Measurements from ENCODE around the gene ALKBH3. TPM values are rescaled to one million over a fixed set of nuclear protein-coding genes. Genes with fewer than 3 reads are reported as not detected.

Gene ALKBH3
- total and polyA plus RNA-seq, 10 of the 15 experiments (the other 5 are each of a cell fraction or from before 2014, with no cell fraction given): 22.1 to 50.8 (median 38.5) TPM

DNA sequence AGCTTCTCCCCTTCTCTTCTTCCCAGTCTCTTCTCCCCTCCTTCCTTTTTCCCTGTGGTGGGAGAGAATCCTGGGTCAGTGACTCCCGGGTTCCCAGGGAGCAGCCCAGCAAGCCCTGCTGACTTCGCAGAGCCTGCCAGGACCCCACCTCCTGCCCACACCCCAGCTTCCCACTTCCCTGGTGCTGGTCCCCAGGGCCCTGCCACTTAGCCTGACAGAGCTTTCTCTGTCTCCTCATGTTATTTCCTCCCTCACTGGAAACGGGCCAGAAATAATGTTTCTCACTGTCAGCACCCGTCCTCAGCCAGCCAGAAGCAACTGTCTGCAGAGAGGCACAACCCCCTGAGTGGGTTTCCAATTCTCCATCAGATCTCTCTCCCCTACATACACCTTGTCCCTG lies 88.9 kb downstream of the ALKBH3 start:
- WGBS (ENCODE audit: insufficient coverage, insufficient replicate concordance, low lambda C conversion rate, missing lambda C conversion rate): 0% methylated on average over 3 of the region's 4 CpGs
- H3K4me2 ChIP-seq (ENCODE audit: control insufficient read depth, insufficient read depth): no peak overlapping the region
- H3K79me2 ChIP-seq (ENCODE audit: control insufficient read depth, insufficient read depth, low read length): no peaks in the 10 kb centered on the region
- H3K4me1 ChIP-seq (ENCODE audit: control insufficient read depth, insufficient read depth, low read length): no peaks in the 10 kb centered on the region
- no peaks in the 10 kb centered on the region for H4K20me1 ChIP-seq (ENCODE audit: control insufficient read depth, insufficient read depth)
- ChIA-PET CTCF (no interaction called here), SMC1A (ENCODE audit: uncharacterized antibody, unreplicated experiment) (no interaction called here), POLR2A (no interaction called here), RAD21 (ENCODE audit: unreplicated experiment) (no interaction called here)
- in situ Hi-C loops (cut with MboI): no loop called here
- no peaks in the 10 kb centered on the region for H3K36me3 ChIP-seq (ENCODE audit: control insufficient read depth in 2 of 2, insufficient read depth in 2 of 2, low read length in 1 of 2)
- no peaks in the 10 kb centered on the region; a peak in 1 of 4 replicates for H3K27me3 ChIP-seq (replicated peaks in 1 of 2; ENCODE audit: control insufficient read depth in 2 of 2, insufficient read depth in 2 of 2, low read length in 1 of 2)
- no TSS peak for BruUV-seq (replicated peaks)
- FAIRE-seq (no peak), DNase-seq (ENCODE audit: low read depth, low spot score) (no peak), ATAC-seq (no peak)
- no peak overlapping the region for H3K27ac ChIP-seq (ENCODE audit: control insufficient read depth, insufficient read depth)
- no peaks in the 10 kb centered on the region for H3K9me3 ChIP-seq (replicated peaks; ENCODE audit: control insufficient read depth, insufficient read depth, low read length)
- intact Hi-C loops (cut with micrococcal nuclease; ENCODE audit: unreplicated experiment): no loop called here
- no peak overlapping the region for H3K4me3 ChIP-seq
- no peak overlapping the region for H3K9ac ChIP-seq (ENCODE audit: control insufficient read depth, insufficient read depth, low read length)
- H2AFZ ChIP-seq (ENCODE audit: control insufficient read depth, low read depth, low read length): no peak overlapping the region
- no peak for TF ChIP-seq ZNF274 (IDR thresholded peaks at IDR 0.05; ENCODE audit: insufficient read depth, insufficient read length)
- no peak for TF ChIP-seq NR2F1 (conservative IDR thresholded peaks at IDR 0.05)
- TF ChIP-seq, protein P1, sequence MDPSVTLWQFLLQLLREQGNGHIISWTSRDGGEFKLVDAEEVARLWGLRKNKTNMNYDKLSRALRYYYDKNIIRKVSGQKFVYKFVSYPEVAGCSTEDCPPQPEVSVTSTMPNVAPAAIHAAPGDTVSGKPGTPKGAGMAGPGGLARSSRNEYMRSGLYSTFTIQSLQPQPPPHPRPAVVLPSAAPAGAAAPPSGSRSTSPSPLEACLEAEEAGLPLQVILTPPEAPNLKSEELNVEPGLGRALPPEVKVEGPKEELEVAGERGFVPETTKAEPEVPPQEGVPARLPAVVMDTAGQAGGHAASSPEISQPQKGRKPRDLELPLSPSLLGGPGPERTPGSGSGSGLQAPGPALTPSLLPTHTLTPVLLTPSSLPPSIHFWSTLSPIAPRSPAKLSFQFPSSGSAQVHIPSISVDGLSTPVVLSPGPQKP (IDR thresholded peaks at IDR 0.05; ENCODE audit: low read depth, low read length): no peak
- TF ChIP-seq SMAD5 (IDR thresholded peaks at IDR 0.05; ENCODE audit: low read depth): no peak
- TF ChIP-seq NR2C2 (IDR thresholded peaks at IDR 0.05; ENCODE audit: borderline replicate concordance, control insufficient read depth, insufficient read length, low read depth): no peak
- no peak for TF ChIP-seq RB1 (IDR thresholded peaks at IDR 0.05; ENCODE audit: borderline replicate concordance)
- TF ChIP-seq KLF5 (IDR thresholded peaks at IDR 0.05; ENCODE audit: partially characterized antibody): no peak
- TF ChIP-seq RCOR1 (conservative IDR thresholded peaks at IDR 0.05; ENCODE audit: low read depth, low read length): no peak
- TF ChIP-seq IKZF2 (IDR thresholded peaks at IDR 0.05): no peak
- TF ChIP-seq BACH1 (IDR thresholded peaks at IDR 0.05; ENCODE audit: borderline replicate concordance): no peak
- TF ChIP-seq, protein P2, sequence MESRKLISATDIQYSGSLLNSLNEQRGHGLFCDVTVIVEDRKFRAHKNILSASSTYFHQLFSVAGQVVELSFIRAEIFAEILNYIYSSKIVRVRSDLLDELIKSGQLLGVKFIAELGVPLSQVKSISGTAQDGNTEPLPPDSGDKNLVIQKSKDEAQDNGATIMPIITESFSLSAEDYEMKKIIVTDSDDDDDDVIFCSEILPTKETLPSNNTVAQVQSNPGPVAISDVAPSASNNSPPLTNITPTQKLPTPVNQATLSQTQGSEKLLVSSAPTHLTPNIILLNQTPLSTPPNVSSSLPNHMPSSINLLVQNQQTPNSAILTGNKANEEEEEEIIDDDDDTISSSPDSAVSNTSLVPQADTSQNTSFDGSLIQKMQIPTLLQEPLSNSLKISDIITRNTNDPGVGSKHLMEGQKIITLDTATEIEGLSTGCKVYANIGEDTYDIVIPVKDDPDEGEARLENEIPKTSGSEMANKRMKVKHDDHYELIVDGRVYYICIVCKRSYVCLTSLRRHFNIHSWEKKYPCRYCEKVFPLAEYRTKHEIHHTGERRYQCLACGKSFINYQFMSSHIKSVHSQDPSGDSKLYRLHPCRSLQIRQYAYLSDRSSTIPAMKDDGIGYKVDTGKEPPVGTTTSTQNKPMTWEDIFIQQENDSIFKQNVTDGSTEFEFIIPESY (IDR thresholded peaks at IDR 0.05): no peak
- TF ChIP-seq PAX8 (IDR thresholded peaks at IDR 0.05): no peak
- no peak for TF ChIP-seq SMAD1 (IDR thresholded peaks at IDR 0.05; ENCODE audit: low read depth, partially characterized antibody)
- TF ChIP-seq SREBF1 (IDR thresholded peaks at IDR 0.05; ENCODE audit: low read length): no peak
- TF ChIP-seq, protein P3, sequence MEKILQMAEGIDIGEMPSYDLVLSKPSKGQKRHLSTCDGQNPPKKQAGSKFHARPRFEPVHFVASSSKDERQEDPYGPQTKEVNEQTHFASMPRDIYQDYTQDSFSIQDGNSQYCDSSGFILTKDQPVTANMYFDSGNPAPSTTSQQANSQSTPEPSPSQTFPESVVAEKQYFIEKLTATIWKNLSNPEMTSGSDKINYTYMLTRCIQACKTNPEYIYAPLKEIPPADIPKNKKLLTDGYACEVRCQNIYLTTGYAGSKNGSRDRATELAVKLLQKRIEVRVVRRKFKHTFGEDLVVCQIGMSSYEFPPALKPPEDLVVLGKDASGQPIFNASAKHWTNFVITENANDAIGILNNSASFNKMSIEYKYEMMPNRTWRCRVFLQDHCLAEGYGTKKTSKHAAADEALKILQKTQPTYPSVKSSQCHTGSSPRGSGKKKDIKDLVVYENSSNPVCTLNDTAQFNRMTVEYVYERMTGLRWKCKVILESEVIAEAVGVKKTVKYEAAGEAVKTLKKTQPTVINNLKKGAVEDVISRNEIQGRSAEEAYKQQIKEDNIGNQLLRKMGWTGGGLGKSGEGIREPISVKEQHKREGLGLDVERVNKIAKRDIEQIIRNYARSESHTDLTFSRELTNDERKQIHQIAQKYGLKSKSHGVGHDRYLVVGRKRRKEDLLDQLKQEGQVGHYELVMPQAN (conservative IDR thresholded peaks at IDR 0.05): no peak
- no peak for TF ChIP-seq NR2C1 (IDR thresholded peaks at IDR 0.05)
- TF ChIP-seq SIX5 (IDR thresholded peaks at IDR 0.05; ENCODE audit: low read depth, low read length, severe bottlenecking): no peak
- no peak for TF ChIP-seq CBFB (IDR thresholded peaks at IDR 0.05; ENCODE audit: low read depth)

Measured in GM12878 (cell line).